IPS-11a (cell line): Measurements from ENCODE around the gene DOCK4.

Experiments used
- H3K4me3 ChIP-seq: one replicate; pipeline ENCODE4 v1.5.1; 2013; ENCODE audit warnings: low read depth, low read length, control low read depth

Gene DOCK4

GRCh38 chr7:111836592-111836991 is 369.6 kb downstream of the DOCK4 start:
- no peak overlapping the region for H3K4me3 ChIP-seq

- no peak overlapping the region for H3K4me3 ChIP-seq
These were observed 371.1 kb downstream of the DOCK4 start for GRCh38 chr7:111835066-111835465.

- H3K4me3 ChIP-seq, result no peak overlapping the region
These were observed 371.8 kb downstream of the DOCK4 start for GRCh38 chr7:111834367-111834766.

DNA sequence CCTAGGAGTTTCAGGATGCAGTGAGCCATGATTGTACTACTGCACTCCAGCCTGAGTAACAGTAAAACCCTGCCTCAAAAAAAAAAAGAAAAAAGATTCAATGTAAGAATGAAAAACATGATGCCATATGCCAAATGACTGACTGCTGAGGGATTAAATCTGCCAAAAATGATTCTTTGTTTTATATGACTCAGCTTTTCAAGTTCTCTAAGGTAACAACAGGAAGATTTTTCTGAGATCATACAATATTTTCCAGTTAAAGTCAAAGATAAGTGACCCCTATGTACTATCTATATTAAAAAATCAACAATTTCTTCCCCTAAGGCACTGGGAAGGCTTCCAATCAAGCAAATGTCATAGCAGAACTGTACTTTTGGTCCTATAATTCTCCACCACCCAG is 372.7 kb downstream of the DOCK4 start:
- H3K4me3 ChIP-seq, result no peak overlapping the region

DNA sequence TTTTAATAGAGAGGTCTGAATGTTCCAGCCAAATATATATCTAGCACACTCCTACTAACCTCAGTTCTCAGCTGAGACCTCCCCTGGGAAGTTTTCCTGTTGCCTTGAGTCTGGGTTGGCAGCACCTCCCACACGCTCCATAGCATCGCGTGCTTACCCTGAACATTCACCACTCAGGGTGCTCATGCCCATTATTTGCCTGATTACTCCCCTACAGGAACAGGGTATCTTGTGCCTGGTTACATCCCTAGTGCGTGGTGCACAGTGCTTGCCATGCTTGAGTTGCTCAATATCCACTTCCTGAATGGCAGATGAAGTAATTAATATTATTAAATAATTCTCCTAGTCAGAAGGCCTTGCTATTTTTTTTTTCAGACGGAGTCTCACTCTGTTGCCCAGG is 374.0 kb downstream of the DOCK4 start:
- no peak overlapping the region for H3K4me3 ChIP-seq

- H3K4me3 ChIP-seq, result no peak overlapping the region
These were observed 377.0 kb downstream of the DOCK4 start for GRCh38 chr7:111829221-111829620.

- no peak overlapping the region for H3K4me3 ChIP-seq
These were observed 378.2 kb downstream of the DOCK4 start for GRCh38 chr7:111827863-111828504.

- H3K4me3 ChIP-seq, result no peak overlapping the region
These were observed 381.2 kb downstream of the DOCK4 start for GRCh38 chr7:111825046-111825445.

- H3K4me3 ChIP-seq, result no peak overlapping the region
These were observed 382.4 kb downstream of the DOCK4 start for GRCh38 chr7:111823826-111824225.

- H3K4me3 ChIP-seq, result no peak overlapping the region
These were observed 385.2 kb downstream of the DOCK4 start for GRCh38 chr7:111821046-111821445.

GRCh38 chr7:111820621-111821020 is 385.6 kb downstream of the DOCK4 start:
- H3K4me3 ChIP-seq, result no peak overlapping the region

DNA sequence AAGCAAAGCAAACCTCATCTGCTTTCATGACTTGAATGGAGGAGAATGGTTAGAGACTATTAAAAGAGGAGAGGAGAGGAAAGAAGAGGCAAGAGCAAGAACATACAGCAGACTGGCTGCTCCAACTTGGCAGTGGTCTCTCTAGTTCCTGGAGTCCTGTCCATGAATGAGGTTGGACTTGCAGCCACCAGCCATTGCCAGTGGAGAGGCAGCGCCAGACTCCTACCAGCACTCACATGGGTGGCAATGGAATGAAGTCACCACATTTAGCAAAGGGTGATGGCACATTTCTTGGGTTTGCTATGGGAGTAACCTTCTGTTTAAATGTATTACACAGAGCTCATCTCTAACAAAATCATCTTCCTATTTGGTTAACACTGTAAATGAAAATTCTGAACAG is 386.1 kb downstream of the DOCK4 start:
- no peak overlapping the region for H3K4me3 ChIP-seq

DNA sequence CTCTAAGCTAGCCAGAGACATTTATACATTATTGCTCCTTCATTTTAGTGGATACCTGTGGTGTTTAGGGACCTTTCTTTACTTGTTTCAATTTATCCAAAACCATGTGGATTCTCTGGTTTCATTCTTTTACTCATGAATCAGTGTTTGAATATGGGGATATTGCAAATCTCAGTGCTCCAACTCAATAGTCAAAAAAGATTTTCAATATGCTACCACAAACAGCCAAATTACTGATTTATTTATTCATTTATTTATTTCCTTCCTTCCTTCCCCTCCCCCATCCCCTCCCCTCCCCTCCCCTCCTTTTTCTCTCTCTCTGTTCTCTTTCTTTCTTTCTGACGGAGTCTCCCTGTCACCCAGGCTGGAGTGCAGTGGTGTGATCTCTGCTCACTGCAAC is 390.8 kb downstream of the DOCK4 start:
- H3K4me3 ChIP-seq, result no peak overlapping the region

DNA sequence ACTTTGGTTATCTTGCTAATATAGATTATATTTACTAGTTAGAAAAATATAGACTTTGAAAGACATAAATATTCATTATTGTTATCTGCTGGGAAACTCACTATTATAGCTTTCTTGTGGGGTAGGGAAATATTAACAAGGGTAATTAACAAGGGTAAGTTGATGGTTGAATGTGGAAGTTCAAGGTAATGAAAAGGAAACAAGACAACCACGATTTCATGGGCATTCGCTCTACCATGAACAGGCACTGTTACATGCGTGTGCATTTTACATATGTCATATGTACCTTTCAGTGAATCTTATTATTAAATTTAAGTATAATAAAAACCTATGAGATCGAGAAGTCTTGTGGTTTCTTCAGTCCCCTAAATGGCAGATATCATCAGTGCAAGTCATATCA is 392.9 kb downstream of the DOCK4 start:
- no peak overlapping the region for H3K4me3 ChIP-seq

GRCh38 chr7:111806232-111806631 is 400.0 kb downstream of the DOCK4 start:
- H3K4me3 ChIP-seq, result no peak overlapping the region

DNA sequence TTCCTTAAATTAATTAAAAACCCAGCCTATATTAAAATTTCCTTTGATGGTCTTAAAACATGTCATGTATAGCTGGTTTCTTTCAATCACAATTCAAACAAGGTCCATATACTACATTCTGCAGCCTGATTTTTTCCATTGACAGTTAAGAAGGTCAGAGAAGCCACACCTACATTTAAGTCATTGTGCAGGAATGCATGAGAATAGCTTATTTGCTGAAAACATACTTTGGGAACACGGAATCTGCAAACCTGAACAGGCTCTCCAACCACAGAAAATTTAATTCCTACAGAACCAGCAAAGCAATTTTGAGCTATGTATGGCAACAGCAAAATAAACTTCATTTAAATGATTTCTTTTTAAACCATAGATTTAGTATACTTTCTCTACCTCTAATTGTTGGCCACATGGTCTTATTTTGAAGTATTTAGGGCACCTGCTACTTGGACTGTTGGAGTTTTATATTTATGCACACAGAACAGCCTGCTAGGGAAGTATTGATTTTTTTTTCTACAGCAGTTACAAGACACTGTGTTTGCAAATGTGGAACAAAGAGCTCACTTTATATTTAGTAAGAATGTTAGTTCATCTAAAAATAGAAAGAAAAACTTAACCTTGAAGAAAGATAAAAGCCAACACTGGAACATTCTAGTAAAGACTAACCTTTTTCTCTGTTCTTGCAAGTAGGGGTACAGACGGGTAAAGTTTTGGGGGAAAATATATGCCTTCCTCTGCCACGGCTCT is 403.0 kb downstream of the DOCK4 start:
- H3K4me3 ChIP-seq, result no peak overlapping the region

GRCh38 chr7:111802194-111802772 is 403.9 kb downstream of the DOCK4 start:
- H3K4me3 ChIP-seq, result no peak overlapping the region

DNA sequence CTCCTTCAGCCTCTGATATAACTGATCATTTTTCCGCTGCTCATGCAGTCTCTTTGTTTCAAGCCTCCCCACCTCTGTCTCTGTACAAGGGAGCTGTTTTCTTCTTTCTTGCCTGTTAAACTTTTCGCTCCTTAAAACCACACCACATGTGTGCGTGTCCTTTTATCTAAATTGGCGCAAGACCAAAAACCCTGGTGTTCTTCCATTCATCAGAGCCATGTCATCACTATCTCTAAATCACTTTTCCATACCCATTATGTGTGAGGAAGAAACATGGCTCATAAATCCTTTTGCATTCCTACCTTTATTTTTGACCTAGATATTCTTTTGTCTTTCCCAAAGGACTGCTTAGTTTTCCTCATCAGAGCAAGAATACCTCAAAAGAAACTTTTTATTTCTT is 404.9 kb downstream of the DOCK4 start:
- H3K4me3 ChIP-seq, result no peak overlapping the region

DNA sequence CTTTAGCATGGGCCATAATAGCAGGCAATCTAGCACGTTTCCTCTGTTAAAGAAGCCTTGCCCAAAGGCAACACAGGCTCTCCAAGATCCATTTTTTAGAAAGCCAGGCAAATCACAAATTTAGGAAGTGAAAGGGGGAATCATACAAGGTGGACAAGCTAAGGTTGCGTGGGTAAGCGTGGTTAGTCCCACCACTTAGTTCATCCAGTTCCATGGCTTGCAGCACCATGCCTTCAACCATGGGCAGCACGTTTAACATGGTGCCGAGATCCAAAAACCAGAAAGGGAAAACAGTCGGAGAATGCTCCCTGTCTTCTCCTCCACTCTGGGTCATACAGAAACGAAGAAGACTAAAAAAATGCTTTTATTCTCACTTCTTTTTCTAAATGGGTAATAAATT is 409.5 kb downstream of the DOCK4 start:
- no peak overlapping the region for H3K4me3 ChIP-seq

GRCh38 chr7:111789870-111790269 is 416.3 kb downstream of the DOCK4 start:
- no peak overlapping the region for H3K4me3 ChIP-seq

GRCh38 chr7:111789048-111789320 is 417.2 kb downstream of the DOCK4 start:
- no peak overlapping the region for H3K4me3 ChIP-seq

DNA sequence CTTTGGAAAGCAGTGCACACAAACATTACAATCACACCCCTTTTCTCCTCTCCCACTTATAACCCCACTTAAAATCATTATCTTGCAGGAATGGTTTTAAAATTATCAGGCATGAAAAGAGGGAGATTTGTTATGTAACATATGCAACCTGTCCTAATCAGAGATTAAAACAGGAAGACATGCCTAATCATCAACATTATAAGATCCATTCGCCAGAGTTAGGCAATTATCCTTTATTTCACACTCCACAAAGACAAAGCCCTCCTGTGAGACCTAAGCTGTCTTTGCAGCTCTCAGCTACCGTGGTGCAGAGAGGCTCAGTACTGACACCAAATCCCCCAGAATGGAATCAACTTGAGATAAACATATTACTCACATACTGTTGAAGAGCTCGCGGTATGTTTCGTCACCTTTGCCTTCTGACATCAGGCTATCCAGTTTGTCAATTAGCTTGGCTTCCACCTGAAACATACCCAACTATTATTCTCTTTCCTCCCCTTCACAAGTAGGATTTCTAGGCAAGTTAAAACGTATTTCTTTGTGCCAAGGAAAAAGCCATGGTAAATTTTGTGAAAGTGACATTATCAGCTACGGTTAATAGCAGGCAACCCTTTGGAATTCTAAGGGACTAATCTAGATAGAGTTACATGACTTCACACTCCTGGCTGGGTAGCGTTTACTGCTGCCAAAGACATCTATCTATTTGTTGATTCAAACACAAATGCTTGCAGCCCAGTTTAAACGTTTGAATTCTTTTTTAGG is 417.7 kb downstream of the DOCK4 start:
- H3K4me3 ChIP-seq, result no peak overlapping the region
